SK-N-SH (cell line): ENCODE data around the gene LRRFIP2. TPM values are rescaled to one million over a fixed set of nuclear protein-coding genes. Genes with fewer than 3 reads are reported as not detected.

ENCODE experiments used
- CTCF ChIA-PET: fragments of 300-600, 350-600 bp; formaldehyde crosslinking; extraction: SDS; loops from one replicate; lab custom pipeline; 2021; lab: Yijun Ruan, JAX
- POLR2A ChIA-PET: fragments of 350-600 bp; sonication (Branson Sonifier 250); formaldehyde crosslinking; extraction: SDS; loops from one replicate; lab custom pipeline; 2020; ENCODE audit warnings: antibody characterized with exemption, inconsistent platforms; lab: Yijun Ruan, JAX
- DNase-seq: peaks from one replicate; pipeline ENCODE4 v3.0.0; 2012
- H2AFZ ChIP-seq: fragments of 200-600 bp; sonication (generic); 2 replicates; pipeline ENCODE4 v1.8.1; 2016; ENCODE audit warnings: antibody characterized with exemption, mild to moderate bottlenecking, low read depth
- H3F3A ChIP-seq: fragments of 200-600 bp; sonication (generic); replicated peaks from 2 replicates; pipeline ENCODE3; 2016; ENCODE audit warnings: antibody characterized with exemption, mild to moderate bottlenecking; ENCODE audit not compliant: insufficient read depth
- H3K27ac ChIP-seq, 2 experiments: fragments of 200-500 bp in 1 of 2; fragments of 200-600 bp in 1 of 2; sonication (Bioruptor generic) in 1 of 2; sonication (generic), shearing (Covaris generic) in 1 of 2; 2 replicates each; pipeline versions ENCODE4 v1.5.1 to v1.6.1; 2014 to 2016; ENCODE audit warnings: low read depth in 2 of 2, inconsistent platforms in 1 of 2, low read length in 1 of 2, mild to moderate bottlenecking in 1 of 2, mixed read lengths in 1 of 2
- H3K27me3 ChIP-seq: fragments of 200-600 bp; sonication (generic), shearing (Covaris generic); 2 replicates; pipeline ENCODE4 v1.6.1; 2016; ENCODE audit warnings: mixed run types; ENCODE audit not compliant: insufficient read depth
- H3K36me3 ChIP-seq, 2 experiments: fragments of 200-500 bp in 1 of 2; fragments of 200-600 bp in 1 of 2; sonication (Bioruptor generic) in 1 of 2; sonication (generic) in 1 of 2; replicated peaks in 1 of 2; 2 replicates each; pipeline versions ENCODE3 to v1.5.1; 2014 to 2016; ENCODE audit warnings: low read length in 1 of 2, mild to moderate bottlenecking in 1 of 2; ENCODE audit not compliant: insufficient read depth in 2 of 2, control insufficient read depth in 1 of 2
- H3K4me1 ChIP-seq, 2 experiments: fragments of 200-500 bp in 1 of 2; fragments of 200-600 bp in 1 of 2; sonication (Bioruptor generic) in 1 of 2; sonication (generic), shearing (Covaris generic) in 1 of 2; 2 replicates each; pipeline versions ENCODE4 v1.5.1 to v1.6.1; 2014 to 2016; ENCODE audit warnings: low read depth in 1 of 2, low read length in 1 of 2, mixed run types in 1 of 2; ENCODE audit not compliant: insufficient read depth in 2 of 2, control insufficient read depth in 1 of 2
- H3K4me2 ChIP-seq: fragments of 200-600 bp; sonication (generic), shearing (Covaris generic); 2 replicates; pipeline ENCODE4 v1.6.1; 2017; ENCODE audit warnings: mixed run types
- H3K4me3 ChIP-seq, 2 experiments: fragments of 200-500 bp in 1 of 2; fragments of 200-600 bp in 1 of 2; sonication (Bioruptor generic) in 1 of 2; sonication (generic), shearing (Covaris generic) in 1 of 2; 2 replicates each; pipeline versions ENCODE4 v1.5.1 to v1.8.1; 2014 to 2016; ENCODE audit warnings: low read depth in 2 of 2, inconsistent platforms in 1 of 2, low read length in 1 of 2, mild to moderate bottlenecking in 1 of 2, mixed read lengths in 1 of 2, moderate library complexity in 1 of 2
- H3K79me2 ChIP-seq: fragments of 200-600 bp; sonication (generic); 2 replicates; pipeline ENCODE4 v1.8.1; 2017; ENCODE audit warnings: mild to moderate bottlenecking; ENCODE audit not compliant: insufficient read depth
- H3K9ac ChIP-seq: fragments of 200-600 bp; sonication (generic); 2 replicates; pipeline ENCODE4 v1.6.1; 2017; ENCODE audit warnings: mixed run types
- H3K9me2 ChIP-seq: fragments of 200-600 bp; sonication (generic); 2 replicates; pipeline ENCODE4 v1.6.1; 2017; ENCODE audit warnings: mixed run types
- H3K9me3 ChIP-seq: fragments of 200-600 bp; sonication (generic); 2 replicates; pipeline ENCODE4 v1.6.1; 2017; ENCODE audit warnings: mixed run types, mild to moderate bottlenecking, moderate library complexity
- H4K20me1 ChIP-seq: fragments of 200-600 bp; sonication (generic); 2 replicates; pipeline ENCODE4 v1.6.1; 2017; ENCODE audit warnings: mild to moderate bottlenecking, mixed run types; ENCODE audit not compliant: insufficient read depth
- ELF1 ChIP-seq: IDR thresholded peaks from 2 replicates; pipeline ENCODE4 v1.4.0; 2012
- EP300 ChIP-seq, 2 experiments: IDR thresholded peaks; 2 replicates each; pipeline versions ENCODE4 v1.4.0 to v1.6.1; 2012; ENCODE audit warnings: borderline replicate concordance in 1 of 2, low read depth in 1 of 2, low read length in 1 of 2
- FOXM1 ChIP-seq: IDR thresholded peaks from 2 replicates; pipeline ENCODE4 v1.4.0; 2012; ENCODE audit warnings: low read depth, mild to moderate bottlenecking
- GABPA ChIP-seq: IDR thresholded peaks from 2 replicates; pipeline ENCODE4 v1.4.0; 2012; ENCODE audit warnings: low read depth, mild to moderate bottlenecking
- GATA2 ChIP-seq: sonication (generic); formaldehyde crosslinking; IDR thresholded peaks from 2 replicates; pipeline ENCODE4 v1.5.0; 2020; ENCODE audit warnings: mild to moderate bottlenecking, missing genetic modification reagents
- JUND ChIP-seq: IDR thresholded peaks from 2 replicates; pipeline ENCODE4 v1.4.0; 2012
- MEF2A ChIP-seq: IDR thresholded peaks from 2 replicates; pipeline ENCODE4 v1.4.0; 2012; ENCODE audit warnings: low read depth, borderline replicate concordance
- MXI1 ChIP-seq: IDR thresholded peaks from 2 replicates; pipeline ENCODE4 v1.6.1; 2012; ENCODE audit warnings: mild to moderate bottlenecking, low read depth, low read length, improper control_type of control experiment
- NFIC ChIP-seq: IDR thresholded peaks from 2 replicates; pipeline ENCODE4 v1.4.0; 2012; ENCODE audit warnings: borderline replicate concordance
- NRF1 ChIP-seq: IDR thresholded peaks from 2 replicates; pipeline ENCODE4 v1.6.1; 2012; ENCODE audit warnings: low read depth, mild to moderate bottlenecking, low read length
- RCOR1 ChIP-seq: fragments of 150-350 bp; IDR thresholded peaks from 2 replicates; pipeline ENCODE4 v1.6.1; 2017; ENCODE audit warnings: antibody characterized with exemption, low read length
- REST ChIP-seq: IDR thresholded peaks from 2 replicates; pipeline ENCODE4 v1.6.1; 2012; ENCODE audit warnings: mild to moderate bottlenecking, low read depth, low read length, moderate library complexity
- RFX5 ChIP-seq: IDR thresholded peaks from 2 replicates; pipeline ENCODE4 v1.6.1; 2012; ENCODE audit warnings: mild to moderate bottlenecking, improper control_type of control experiment, low read length
- USF2 ChIP-seq: fragments of 150-350 bp; IDR thresholded peaks from 2 replicates; pipeline ENCODE4 v1.6.1; 2017; ENCODE audit warnings: antibody characterized with exemption, low read length, low read depth, borderline replicate concordance
- YY1 ChIP-seq: IDR thresholded peaks from 2 replicates; pipeline ENCODE4 v1.4.0; 2012; ENCODE audit warnings: low read depth, mild to moderate bottlenecking
- ZBTB33 ChIP-seq: IDR thresholded peaks from 2 replicates; pipeline ENCODE4 v1.4.0; 2012; ENCODE audit warnings: low read depth, borderline replicate concordance
- WGBS: methylation state at CpG from one replicate; pipeline ENCODE4 v1.1.6; 2017; ENCODE audit warnings: low lambda C conversion rate; 5-methylcytosine and 5-hydroxymethylcytosine counted together
- polyA plus RNA-seq, 3 experiments: library from polyadenylated mRNA; depleted of rRNA; stranded (reverse); fragments of >200 nt; gene quantifications; 2 replicates each; pipeline ENCODE4 v1.2.3, GENCODE V29; 2012

Gene LRRFIP2
- polyA plus RNA-seq, 1 of the 3 experiments (the other 2 are of a cell fraction): 27.2 TPM

- Histone ChIP-seq H3F3A (no peaks in the 10 kb centered on the region), H3K9ac (no peak overlapping the region), H3K4me2 (no peak overlapping the region), H3K27me3 (no peaks in the 10 kb centered on the region), H2AFZ (no peak overlapping the region), H3K9me2 (no peaks in the 10 kb centered on the region), H3K9me3 (no peaks in the 10 kb centered on the region), H3K4me1 (no peaks in the 10 kb centered on the region), H3K4me3 (no peak overlapping the region), H4K20me1 (no peaks in the 10 kb centered on the region), H3K36me3 (peaks cover 0 to 21% of the 10 kb centered on the region in 2 experiments), H3K79me2 (peaks cover 32% of the 10 kb centered on the region), H3K27ac (no peak overlapping the region)
- WGBS: 64% methylated on average over 2 of the region's 2 CpGs
- CTCF ChIA-PET: no interaction called here
- POLR2A ChIA-PET: no interaction called here
- DNase-seq: no peak
- TF ChIP-seq RCOR1: no peak
- no peak for TF ChIP-seq RFX5
- no peak for TF ChIP-seq ELF1
- no peak for TF ChIP-seq FOXM1
- TF ChIP-seq GABPA: no peak
- no peak for TF ChIP-seq NFIC
- TF ChIP-seq EP300 (IDR thresholded peaks at IDR 0.05; ENCODE audit: borderline replicate concordance in 1 of 2, low read depth in 1 of 2, low read length in 1 of 2): no peak
- no peak for TF ChIP-seq NRF1
- no peak for TF ChIP-seq ZBTB33
- TF ChIP-seq REST: no peak
- TF ChIP-seq JUND: no peak
- no peak for TF ChIP-seq YY1
- no peak for TF ChIP-seq MXI1
- TF ChIP-seq GATA2 (CRISPR knock-in tag): no peak
- no peak for TF ChIP-seq USF2
- no peak for TF ChIP-seq MEF2A
These were observed 49.9 kb downstream of the LRRFIP2 start for GRCh38 chr3:37124435-37124834.
